HG03442 (cell line): ENCODE data around the gene SEMA7A.

Source experiments
- ATAC-seq: cut with Tn5 transposase; IDR thresholded peaks from one replicate; pipeline ENCODE4 v1.9.1; 2021; ENCODE audit warnings: mild to moderate bottlenecking, moderate library complexity; ENCODE audit not compliant: unreplicated experiment

SEMA7A gene

DNA sequence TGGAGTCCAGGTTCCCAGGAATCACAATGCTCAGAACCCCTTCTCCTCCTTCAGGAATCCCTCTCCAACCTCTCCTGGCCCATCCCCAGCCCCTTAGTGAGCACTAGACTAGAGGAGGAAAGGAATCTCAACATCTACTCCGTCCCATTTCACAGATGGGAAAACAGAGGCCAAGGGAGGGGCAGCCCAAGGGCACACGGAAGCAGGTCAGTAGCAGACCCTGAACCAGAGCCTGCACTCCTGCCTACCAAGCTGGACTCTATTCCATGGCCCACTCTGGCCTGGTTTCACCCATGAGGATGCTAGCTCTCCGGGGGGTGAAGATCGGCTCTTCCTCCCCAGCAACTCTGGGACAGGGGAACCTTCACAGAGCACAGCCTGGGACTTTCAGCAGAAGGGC is 14.3 kb downstream of the SEMA7A start:
- no peak for ATAC-seq

DNA sequence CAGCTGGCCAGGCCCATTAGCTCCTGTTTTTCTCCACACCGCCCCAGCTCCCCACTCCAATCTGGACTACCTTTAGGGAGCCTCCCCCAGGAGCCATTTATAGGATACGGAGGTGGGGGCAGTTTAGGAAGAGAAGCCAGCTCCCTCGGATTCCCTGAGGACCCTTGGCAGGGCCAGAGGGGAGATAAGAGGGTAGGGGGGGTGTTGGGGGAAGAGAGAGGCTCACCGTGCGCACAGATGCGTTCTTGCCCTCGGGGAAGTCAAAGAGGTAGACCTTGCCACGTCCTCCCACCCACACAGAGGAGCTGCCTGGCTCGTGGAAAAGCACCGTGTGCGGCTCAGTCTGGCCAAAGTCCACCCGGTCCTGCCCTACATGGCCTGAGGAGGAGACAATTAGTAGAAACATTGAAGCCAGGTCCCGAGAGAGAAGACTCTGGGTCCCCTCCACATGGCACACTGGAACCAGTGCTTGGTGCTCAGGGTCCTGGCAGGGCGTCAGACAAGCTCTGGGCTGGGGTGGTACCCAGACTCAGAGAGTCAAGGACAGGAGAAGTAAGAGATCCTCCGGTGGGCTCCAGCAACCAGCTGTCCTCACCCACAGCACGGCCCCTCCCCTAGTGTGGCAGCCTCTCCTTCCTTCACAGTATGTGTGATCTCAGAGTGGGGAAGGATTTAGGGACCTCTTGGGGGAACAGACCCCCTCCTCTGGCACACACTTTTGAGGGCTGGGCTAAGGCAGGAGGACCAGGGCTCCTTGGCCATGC is 15.0 kb downstream of the SEMA7A start:
- no peak for ATAC-seq

DNA sequence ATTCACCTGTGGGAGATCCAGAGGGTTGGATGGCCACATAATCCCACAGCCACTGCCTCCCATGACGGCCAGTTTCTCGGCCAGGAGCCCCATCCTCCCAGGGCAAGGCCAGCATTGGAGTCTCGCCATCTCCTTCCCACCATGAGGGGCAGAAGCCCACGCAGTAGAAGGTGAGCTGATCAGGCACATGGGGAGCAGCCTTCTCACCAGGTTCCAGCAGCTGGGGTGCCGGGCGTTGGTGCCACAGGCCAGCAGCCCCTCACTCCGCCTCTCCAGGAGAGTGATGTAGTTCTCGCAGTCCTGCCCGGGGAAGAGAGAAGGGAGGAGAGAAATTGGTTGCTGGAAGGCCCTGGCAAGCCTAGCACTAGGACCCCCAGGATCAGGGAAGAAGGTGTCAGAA is 16.1 kb downstream of the SEMA7A start:
- no peak for ATAC-seq

DNA sequence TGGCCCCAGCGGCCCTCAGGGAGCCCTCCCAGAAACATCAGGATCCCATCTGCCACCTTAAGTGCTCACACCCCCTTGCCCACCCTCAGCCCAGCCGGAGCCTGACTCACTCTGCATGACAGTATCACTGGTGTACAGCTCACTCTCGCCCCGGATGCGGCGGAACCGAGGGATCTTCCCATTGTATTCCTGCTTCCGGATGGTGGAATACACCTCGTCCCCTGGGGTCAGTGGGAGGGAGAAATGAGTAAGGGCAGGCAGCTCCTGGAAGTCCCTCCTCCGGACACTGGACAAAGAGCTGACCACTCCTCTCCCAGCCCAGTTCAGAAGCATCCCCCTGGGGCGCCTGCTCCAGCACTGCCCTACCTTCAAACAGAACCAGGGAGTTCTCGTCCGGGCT is 16.5 kb downstream of the SEMA7A start:
- no peak for ATAC-seq

DNA sequence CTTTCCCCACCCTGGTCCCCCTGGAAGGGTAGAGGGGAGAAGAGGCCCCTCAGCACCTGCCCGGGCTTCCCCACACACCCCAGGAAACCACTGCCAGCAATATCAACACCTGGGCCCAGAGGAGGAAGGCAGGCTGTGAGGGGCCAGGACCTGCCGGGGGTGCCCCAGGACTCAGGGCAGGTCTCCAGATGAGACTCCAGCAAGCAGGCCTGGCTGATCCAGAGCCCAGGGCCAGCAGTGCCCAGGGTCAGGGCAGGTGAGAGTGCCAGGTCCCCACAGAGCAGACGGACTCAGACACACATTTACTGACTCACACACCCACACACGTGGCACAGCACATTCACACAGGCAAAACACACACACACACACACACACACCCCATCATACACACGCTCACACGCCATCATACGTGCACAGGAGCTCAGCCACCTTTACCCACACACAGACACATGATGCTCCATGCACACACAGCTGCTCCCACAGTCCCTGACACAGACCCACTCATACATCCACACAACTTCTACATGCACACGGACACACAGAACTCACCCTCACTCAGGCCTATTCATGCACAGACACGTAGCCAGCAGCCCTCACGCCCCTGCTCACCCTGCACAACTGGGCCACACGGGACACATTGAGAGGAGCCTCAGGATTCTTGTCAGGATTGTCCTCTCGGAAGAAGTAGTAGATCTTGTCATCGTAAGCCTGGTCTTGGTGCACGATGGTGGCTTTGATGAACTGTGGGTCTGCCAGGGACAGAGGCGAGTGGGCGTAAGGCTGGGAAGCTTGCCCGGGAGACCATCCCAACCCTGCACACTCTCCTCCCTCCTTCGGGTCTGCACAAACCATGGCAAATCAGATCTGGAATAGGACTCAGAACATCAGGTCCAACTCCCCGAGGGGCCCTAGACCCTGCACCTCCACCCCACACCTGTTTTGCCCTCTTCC is 17.5 kb downstream of the SEMA7A start:
- ATAC-seq, result no peak

DNA sequence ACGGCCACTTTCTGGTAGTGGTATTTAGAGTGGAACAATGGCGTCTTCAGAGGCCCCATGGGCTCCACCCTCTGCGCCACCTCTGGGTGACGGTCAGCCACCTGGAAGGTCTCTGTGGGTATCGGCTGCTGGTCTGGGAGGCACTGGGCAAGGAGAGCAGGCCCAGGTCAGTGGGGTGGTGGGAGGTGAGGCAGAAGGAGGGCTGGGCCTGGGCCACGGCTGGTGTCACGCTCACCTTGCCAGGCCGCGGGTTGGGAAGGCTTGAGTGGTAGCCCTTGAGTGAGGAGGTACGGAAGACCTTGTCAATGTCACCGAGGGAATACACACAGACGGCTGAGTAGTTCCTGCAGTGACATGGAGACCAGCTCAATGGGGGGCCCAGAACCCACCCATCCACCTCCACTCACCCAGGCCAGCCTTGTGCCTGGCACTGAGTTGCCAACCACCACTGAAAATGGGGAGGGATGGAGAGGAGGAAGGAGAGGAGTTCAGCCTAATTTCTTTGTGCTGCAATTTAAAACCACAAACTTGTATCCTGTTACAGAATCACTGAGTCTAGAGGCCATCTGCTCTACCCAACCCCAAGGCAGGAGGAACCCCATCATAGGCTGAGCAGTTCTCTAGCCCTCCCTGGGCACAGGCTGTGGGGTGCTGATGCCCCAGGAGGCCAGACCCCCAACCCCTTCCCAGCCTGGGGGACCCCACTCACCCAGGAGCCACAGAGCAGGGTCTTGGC is 19.0 kb downstream of the SEMA7A start:
- ATAC-seq, result no peak

DNA sequence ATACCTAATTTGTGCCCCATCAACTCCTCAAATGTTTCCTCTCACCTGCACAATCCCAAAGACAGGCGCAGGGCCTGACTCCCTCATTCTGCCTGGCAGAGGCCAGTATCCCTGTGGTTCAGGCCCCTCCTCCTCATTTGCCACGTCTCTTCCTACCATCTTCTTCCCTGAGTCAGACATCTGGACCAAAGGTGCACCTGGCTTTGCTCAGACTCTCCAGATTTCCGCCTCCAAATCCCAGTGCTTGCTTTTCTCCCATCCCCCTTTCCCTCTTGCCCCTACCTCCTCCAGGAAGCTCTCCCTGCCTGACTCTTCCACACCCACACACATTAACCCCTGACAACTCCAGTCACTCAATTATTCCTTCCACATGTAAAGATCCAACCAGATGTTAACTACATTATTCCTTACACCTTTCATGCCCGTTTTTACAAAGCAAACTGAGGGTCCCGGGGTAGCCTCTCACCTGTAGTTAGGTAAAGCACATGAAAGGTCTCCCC is 19.6 kb downstream of the SEMA7A start:
- ATAC-seq, result no peak

DNA sequence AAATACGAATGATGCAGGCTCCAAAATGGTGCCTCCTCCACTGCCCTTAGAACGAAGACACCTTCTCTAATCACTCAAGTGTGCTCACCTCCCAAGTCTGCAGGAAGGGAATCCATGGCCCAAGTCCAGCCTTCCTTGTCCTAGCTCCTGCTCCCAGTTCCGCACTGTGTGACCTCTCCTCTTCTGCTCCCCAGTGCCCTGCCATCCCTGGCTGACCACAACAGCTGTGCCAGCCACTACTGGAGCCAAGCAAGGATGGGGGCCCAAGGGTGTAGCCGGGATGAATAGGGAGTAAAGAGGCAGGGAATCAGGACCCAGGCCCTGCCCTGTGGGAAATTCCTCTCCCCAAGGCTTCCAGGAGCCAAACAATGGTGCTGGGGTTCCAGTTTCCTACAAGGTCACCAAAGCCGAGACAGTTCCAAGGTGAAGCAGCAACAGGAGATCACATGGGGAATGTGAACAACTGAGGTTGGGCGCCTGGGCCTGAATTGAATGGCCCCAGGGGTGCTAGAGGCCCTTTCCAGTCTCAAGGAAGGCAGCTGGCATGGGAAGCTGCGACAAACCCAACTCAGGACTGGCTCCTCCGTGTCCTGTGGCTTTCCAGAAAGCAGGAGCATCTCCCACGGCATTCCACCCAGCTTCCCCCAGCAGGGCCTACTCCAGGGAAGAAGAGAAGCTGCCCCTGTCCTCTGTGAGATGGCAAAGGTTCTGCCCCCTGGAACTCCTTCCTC is 20.2 kb downstream of the SEMA7A start:
- ATAC-seq, result no peak

DNA sequence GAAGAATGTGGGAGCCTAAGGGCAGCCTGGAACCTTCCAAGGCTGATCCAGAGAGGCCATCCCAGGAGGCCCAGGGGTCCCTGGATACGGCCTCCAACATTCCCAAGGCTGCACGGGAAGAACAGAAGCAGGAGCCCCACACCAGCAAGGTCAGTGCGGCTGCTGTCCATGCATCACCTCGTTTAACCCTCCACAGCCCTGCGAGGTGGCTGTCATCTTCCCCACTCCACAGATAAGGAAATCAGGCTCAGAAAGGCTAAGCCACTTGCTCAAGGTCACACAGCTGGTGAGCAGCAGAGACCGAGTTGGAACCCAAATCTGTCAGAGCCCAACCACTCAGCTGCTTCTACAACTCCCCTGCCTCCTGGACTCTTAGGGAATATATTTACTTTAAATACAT is 21.6 kb downstream of the SEMA7A start:
- no peak for ATAC-seq

DNA sequence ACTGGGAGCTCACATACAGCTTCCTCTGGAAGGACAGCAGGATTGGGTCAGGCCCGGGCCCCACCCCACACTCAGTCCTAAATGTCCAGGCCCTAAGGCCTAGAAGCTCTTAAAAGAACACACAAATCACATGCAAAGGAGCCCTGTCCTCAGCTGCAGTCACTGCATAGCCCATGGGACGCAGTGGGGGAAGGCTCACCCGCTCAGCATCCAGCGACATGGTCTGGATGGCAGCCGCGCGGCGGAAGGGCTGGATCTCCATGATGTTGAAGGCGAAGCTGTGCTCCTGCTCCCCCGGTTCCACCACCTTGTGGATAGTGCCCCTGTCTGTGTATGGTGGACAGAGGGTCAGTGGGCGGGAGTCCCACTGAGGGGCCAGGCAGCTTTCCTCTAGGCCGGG is 22.1 kb downstream of the SEMA7A start:
- ATAC-seq, result no peak

DNA sequence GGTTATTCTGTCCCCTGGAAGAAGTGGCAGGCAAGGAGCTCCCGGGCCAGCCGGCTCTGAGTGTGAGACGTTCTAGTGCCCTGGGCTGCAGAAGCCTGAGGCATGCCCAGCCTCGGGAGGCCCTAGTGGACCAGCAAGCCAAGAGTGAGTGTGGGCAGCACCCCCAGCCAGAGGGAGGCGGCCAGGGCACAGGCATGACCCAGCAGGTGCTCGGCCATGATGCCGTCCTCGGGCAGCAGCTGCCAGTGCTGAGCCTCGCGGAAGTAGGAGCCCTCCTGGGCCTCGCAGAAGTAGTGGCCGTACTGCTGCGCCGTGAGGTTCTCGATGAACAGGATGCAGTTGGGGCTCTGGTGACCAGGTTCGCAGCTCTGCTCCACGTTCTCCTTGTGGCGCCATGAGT is 23.3 kb downstream of the SEMA7A start:
- no peak for ATAC-seq

DNA sequence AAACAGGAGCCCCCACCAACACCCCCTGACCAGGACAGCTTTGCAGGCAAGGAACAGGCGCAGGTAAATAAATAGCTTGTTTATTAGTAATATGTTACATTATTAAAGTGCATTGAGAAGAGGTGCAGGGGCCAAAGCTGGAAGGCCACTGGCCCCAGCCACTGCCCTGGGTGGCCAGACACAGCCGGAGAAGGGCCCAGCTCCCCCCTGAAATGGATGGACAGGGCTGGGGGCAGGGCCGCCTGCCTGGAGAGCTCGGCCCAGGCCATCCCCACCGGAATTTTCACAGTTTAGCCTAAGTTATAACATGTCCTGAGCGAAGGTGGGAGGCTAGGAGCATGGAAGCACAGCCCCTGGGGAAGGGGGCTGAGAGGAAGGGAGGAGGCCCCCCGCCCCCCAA is 24.5 kb downstream of the SEMA7A start:
- ATAC-seq, result no peak

DNA sequence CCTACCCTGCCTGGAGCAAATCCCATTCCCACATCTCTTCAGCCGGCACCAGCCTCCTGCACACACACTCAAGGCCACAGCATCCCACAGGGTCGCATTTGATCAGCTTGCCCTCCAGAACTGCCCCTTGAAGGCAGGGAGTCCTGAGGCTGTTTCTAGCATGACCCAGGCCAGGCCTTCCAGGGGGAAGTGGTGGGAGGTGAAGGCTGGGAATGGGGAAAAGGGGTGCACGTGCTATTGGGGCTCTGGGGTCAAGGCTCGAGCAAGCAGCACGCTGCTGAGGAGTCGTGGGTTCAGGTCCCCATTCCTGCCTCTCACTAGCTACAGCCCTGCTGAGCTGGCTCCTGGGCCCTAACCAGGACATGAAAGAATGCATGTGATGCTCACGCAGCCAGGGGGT is 24.9 kb downstream of the SEMA7A start:
- ATAC-seq, result no peak

DNA sequence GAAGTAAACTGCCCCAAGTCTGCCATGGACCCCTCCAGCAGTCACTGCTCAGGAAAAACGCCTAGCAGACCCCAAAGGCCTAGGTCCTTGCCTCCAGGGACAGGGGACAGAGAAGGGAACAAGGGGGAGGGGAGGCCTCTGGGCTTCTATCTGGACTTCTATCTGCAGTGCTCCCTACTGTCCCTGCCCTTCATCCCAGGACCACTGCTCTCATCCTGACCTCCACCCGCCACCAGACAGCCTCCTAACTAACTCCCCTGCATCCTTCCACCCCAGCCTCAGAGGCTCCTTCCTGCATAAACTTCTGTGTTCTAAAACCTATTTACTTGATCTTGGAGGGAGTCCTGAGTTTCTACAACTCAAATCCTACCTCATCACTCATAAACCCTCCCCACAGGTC is 25.4 kb downstream of the SEMA7A start:
- no peak for ATAC-seq

DNA sequence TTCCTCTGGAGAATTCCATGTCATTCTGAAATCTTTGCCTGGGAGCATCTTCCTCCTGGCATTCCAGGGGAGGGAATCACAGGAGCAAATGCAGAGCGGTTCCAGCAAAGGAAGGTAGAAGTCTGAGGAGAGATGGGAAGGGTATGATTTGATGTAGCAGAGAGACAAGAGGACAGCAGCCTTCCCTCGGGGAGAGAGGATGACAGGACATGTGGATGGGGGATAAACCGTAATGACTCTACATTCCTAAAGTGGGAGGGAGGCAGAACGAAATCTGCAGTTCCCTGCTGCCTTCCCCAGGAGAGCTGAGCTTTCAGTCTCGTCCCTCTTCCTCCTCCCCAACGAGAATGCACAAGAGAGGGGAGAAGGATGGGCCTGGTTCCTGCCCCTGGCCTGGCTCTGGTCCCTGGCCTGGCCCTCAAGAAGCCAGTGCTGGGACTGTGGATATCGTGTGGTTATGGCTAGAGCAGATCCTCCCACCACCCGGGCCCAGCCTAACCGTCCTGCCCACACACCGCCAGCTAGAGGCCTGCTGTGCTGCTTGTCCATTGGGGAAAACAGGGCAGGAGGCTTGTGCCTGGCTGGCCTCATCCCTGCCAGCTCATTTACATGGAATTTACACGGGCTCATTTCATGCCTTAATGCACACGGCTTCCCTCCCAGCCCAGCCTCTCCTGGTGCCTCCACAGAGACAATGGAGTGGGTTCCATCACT is 26.6 kb downstream of the SEMA7A start:
- ATAC-seq, result no peak

DNA sequence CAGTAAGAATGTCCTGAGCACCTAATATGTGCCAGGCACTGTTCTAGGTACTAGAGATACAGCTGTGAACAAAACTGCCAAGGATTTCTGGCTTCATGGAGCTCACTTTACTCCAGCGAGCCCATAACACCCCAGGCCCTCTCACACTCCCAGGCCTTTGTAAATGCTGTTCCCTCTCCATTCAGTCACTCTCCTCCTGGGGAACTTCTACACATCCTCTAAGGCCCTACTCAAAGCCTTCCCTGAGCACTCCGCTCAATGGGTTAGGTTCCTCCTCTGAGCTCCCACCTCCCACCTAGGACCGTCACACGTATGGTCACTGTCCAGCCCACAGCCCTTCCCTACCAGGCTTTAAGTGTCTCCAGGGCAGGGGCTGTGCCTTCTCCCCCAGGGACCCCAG is 27.2 kb downstream of the SEMA7A start:
- no peak for ATAC-seq

DNA sequence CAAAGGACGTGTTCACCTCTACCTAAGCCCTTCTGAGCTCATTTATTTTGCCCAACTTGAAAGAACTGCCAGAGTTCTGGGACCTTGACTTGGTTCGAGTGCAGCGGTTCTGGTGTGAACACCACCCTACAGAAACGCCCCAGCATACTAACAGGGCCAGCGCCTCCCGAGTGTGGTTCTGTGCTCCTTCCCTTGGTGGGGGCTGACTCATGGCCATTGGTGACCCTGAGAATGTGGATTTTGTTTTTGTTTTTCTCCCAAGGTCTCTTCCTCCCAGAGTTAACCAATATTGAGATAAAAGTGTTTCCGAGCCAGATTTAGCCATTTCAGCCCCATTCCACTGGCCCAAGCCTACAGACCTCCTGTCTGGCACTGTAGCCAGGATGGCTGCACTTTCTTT is 27.9 kb downstream of the SEMA7A start:
- no peak for ATAC-seq

DNA sequence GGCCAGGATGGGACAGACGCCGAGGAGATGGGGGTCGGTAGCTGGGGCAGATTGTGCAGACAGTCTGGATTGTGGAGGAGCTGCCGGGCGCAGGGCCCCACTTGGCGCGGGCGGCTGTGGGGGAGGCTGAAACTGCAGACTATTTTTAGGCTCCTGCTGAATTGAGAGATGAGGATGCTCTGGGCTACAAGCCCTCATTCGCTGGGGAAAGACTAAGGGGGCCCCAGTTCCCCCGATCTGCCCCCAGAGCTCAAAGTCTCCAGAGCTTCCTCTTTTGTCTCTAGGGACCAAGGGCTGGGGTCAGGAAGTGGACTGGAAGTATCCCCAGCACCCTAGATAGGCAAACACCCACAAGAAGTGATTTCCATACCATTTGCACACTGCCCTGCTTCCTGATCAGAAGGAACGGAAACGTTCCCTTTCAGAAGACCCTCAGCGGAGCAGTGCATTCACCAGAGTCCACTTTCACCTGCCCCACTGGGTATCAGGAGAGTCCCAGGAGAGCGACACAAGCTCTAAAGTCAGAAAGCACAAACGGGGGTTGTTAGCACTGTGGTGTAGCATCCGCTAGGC is 29.7 kb downstream of the SEMA7A start:
- ATAC-seq, result peak; percentile 29

DNA sequence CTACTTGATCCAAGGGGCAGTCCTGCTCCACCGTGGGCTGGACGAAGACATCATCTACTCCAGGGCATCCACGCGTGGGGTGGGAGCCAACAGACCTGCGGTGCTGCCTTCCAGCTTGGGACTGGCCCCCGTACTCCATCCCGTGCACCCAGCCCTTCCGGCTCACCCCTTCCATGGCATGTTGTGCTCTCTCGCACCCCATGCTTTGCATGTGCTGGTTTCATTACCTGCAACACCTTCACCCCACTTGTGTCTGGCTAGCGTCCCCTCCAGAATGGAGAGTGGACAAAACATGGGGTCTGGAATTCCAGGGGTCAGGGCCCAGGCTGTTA is 30.2 kb downstream of the SEMA7A start:
- no peak for ATAC-seq
